NCI-H146 treated with DMSO at 0.1 percent for 48 hours (cell line): ENCODE results near the gene RCSD1.

Experiments used
- DNase-seq: peaks from one replicate; lab custom pipeline; 2025; ENCODE audit not compliant: unreplicated experiment; lab: John Stamatoyannopoulos, UW

The RCSD1 gene

GRCh38 chr1:167683226-167683625 is 53.2 kb downstream of the RCSD1 start:
- no peak for DNase-seq

GRCh38 chr1:167683641-167684502 is 53.8 kb downstream of the RCSD1 start:
- DNase-seq = no peak

- DNase-seq = no peak
Measured at GRCh38 chr1:167685844-167686243, 55.8 kb downstream of the RCSD1 start.

GRCh38 chr1:167687919-167688519 is 58.0 kb downstream of the RCSD1 start:
- DNase-seq = peak; percentile 57

GRCh38 chr1:167689567-167689920 is 59.5 kb downstream of the RCSD1 start:
- no peak for DNase-seq

GRCh38 chr1:167690053-167690452 is 60.0 kb downstream of the RCSD1 start:
- DNase-seq = no peak

- DNase-seq = no peak
Measured at GRCh38 chr1:167693425-167694045, 63.5 kb downstream of the RCSD1 start.

GRCh38 chr1:167694691-167695090 is 64.7 kb downstream of the RCSD1 start:
- no peak for DNase-seq

GRCh38 chr1:167695147-167695546 is 65.1 kb downstream of the RCSD1 start:
- no peak for DNase-seq

GRCh38 chr1:167695756-167696561 is 65.9 kb downstream of the RCSD1 start:
- no peak for DNase-seq

- DNase-seq = no peak
Measured at GRCh38 chr1:167697667-167698141, 67.7 kb downstream of the RCSD1 start.

- no peak for DNase-seq
Measured at GRCh38 chr1:167698313-167698712, 68.3 kb downstream of the RCSD1 start.

- no peak for DNase-seq
Measured at GRCh38 chr1:167701510-167701909, 71.5 kb downstream of the RCSD1 start.

GRCh38 chr1:167703557-167703956 is 73.5 kb downstream of the RCSD1 start:
- no peak for DNase-seq

- no peak for DNase-seq
Measured at GRCh38 chr1:167704715-167705114, 74.7 kb downstream of the RCSD1 start.

- DNase-seq = no peak
Measured at GRCh38 chr1:167705250-167705649, 75.2 kb downstream of the RCSD1 start.

GRCh38 chr1:167706363-167706762 is 76.3 kb downstream of the RCSD1 start:
- DNase-seq = no peak

GRCh38 chr1:167706931-167707877 is 77.2 kb downstream of the RCSD1 start:
- no peak for DNase-seq

- DNase-seq = no peak
Measured at GRCh38 chr1:167707942-167708341, 77.9 kb downstream of the RCSD1 start.

- DNase-seq = no peak
Measured at GRCh38 chr1:167708940-167709389, 78.9 kb downstream of the RCSD1 start.
